Measurements from ENCODE around the gene PHF2.

PHF2 gene

GRCh38 chr9:93540305-93540704 is 36.1 kb upstream of the PHF2 start:
- DNase-seq: no peak
- TF ChIP-seq, protein P1, sequence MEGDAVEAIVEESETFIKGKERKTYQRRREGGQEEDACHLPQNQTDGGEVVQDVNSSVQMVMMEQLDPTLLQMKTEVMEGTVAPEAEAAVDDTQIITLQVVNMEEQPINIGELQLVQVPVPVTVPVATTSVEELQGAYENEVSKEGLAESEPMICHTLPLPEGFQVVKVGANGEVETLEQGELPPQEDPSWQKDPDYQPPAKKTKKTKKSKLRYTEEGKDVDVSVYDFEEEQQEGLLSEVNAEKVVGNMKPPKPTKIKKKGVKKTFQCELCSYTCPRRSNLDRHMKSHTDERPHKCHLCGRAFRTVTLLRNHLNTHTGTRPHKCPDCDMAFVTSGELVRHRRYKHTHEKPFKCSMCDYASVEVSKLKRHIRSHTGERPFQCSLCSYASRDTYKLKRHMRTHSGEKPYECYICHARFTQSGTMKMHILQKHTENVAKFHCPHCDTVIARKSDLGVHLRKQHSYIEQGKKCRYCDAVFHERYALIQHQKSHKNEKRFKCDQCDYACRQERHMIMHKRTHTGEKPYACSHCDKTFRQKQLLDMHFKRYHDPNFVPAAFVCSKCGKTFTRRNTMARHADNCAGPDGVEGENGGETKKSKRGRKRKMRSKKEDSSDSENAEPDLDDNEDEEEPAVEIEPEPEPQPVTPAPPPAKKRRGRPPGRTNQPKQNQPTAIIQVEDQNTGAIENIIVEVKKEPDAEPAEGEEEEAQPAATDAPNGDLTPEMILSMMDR (IDR thresholded peaks at IDR 0.05; ENCODE audit: low read depth, low read length): no peak
- H3K9me3 ChIP-seq: no peaks in the 10 kb centered on the region
- no peaks in the 10 kb centered on the region for H3K27me3 ChIP-seq
- H3K4me1 ChIP-seq: peaks cover 14% of the 10 kb centered on the region
- H3K4me3 ChIP-seq (ENCODE audit: low read depth, low read length): no peak overlapping the region
- peaks cover 48% of the 10 kb centered on the region for H3K36me3 ChIP-seq

DNA sequence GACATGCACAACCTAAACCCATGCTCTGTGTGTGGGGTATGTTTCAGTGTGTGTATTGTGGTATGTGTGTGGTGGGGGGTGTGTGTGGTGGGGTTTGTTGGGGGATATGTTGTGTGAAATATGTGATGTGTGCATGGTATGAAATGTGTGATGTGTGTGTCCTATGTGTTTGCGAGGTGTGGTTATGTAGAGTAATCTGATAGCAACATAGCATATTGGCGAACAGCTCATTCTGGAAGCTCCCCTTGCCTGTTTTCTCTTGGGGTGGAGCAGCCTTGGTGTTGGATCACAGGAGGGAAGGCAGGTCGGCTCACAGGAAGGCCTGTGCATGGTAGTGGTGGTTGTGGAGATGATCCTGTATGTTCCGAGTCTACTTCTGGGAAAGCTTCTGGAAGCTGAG is 35.4 kb upstream of the PHF2 start:
- DNase-seq: no peak
- Histone ChIP-seq H3K27me3 (no peaks in the 10 kb centered on the region), H3K36me3 (peaks cover 45% of the 10 kb centered on the region), H3K4me1 (peaks cover 14% of the 10 kb centered on the region), H3K4me3 (ENCODE audit: low read depth, low read length) (no peak overlapping the region), H3K9me3 (no peaks in the 10 kb centered on the region)
- TF ChIP-seq, protein P1 (IDR thresholded peaks at IDR 0.05; ENCODE audit: low read depth, low read length): no peak

GRCh38 chr9:93541581-93542349 is 34.6 kb upstream of the PHF2 start:
- Histone ChIP-seq H3K27me3 (no peaks in the 10 kb centered on the region), H3K36me3 (peaks cover 49% of the 10 kb centered on the region), H3K4me3 (ENCODE audit: low read depth, low read length) (no peak overlapping the region), H3K4me1 (peaks cover 14% of the 10 kb centered on the region), H3K9me3 (no peaks in the 10 kb centered on the region)
- TF ChIP-seq, protein P1 (IDR thresholded peaks at IDR 0.05; ENCODE audit: low read depth, low read length): no peak
- DNase-seq: peak; percentile 75

DNA sequence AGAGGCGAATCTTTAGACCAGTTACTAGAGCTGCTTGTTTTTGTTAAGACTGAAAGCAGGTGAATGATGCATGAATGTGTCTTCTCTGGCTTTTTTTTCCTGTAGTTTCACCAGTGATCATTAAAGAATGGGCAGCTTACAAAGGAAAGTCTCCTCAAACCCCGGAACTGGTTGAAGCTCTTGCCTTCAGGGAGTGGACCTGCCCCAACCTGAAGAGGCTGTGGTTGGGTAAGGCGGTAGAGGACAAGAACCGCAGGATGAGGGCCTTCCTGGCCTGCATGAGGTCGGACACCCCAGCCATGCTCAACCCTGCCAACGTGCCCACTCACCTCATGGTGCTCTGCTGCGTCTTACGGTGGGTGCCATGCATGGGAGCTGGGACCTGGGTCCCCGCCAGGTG is 33.3 kb upstream of the PHF2 start:
- Histone ChIP-seq H3K4me3 (ENCODE audit: low read depth, low read length) (no peak overlapping the region), H3K36me3 (peaks cover 56% of the 10 kb centered on the region), H3K9me3 (no peaks in the 10 kb centered on the region), H3K4me1 (peaks cover 14% of the 10 kb centered on the region), H3K27me3 (no peaks in the 10 kb centered on the region)
- TF ChIP-seq, protein P1 (IDR thresholded peaks at IDR 0.05; ENCODE audit: low read depth, low read length): no peak
- no peak for DNase-seq

DNA sequence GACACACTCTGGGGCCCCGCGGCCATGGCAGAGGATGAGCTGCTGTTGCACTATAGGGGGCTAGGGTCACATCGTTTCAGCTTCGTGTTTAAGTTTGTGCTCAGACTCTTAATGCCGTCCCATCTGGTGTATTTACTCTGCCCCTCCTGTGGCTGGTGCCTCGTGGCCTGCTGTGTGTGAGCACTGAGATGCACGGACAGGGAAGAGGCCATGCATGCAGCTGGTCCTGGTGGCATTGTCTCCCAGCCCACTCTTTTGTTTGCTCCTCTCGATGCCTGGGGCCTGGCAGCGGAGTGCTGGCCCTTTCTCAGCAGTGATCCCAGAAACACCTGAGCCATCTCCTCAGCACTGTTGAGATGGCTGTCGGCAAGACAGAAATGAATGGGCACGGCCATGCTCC is 30.0 kb upstream of the PHF2 start:
- Histone ChIP-seq H3K4me1 (peaks cover 10% of the 10 kb centered on the region), H3K9me3 (no peaks in the 10 kb centered on the region), H3K4me3 (ENCODE audit: low read depth, low read length) (no peak overlapping the region), H3K36me3 (peaks cover 76% of the 10 kb centered on the region), H3K27me3 (no peaks in the 10 kb centered on the region)
- TF ChIP-seq, protein P1 (IDR thresholded peaks at IDR 0.05; ENCODE audit: low read depth, low read length): no peak
- no peak for DNase-seq

DNA sequence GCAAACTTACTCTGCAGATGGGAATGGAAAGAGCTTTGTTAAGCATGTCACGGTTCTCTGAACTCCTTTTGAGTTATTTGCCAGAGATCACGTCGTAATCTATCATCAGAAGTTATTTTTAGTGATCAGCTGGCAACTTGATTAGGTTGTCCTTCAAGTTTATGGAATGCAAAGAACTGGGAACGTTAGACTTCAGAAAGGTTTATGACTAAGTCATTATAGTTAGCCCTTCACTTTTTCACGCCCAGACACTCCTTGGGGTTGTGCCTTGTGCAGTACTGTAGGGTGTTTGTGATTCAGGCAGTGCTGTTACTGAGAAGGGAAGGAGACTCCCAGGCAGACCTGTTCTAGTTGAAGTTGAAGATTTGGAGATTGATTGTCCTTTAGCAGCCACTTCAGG is 26.8 kb upstream of the PHF2 start:
- TF ChIP-seq, protein P1 (IDR thresholded peaks at IDR 0.05; ENCODE audit: low read depth, low read length): no peak
- Histone ChIP-seq H3K36me3 (peaks cover 79% of the 10 kb centered on the region), H3K27me3 (no peaks in the 10 kb centered on the region), H3K9me3 (no peaks in the 10 kb centered on the region), H3K4me3 (ENCODE audit: low read depth, low read length) (no peak overlapping the region), H3K4me1 (no peaks in the 10 kb centered on the region; the same call in 1 of the 2 replicates)
- DNase-seq: no peak
